HUDEP-2 (cell line): ENCODE data around the gene AK5.
A peak's percentile ranks its signal among the peaks of the same experiment; 100 is the strongest.

Experiments used
- DNase-seq, 76 experiments: peaks; one replicate each; lab custom pipeline; 2025; ENCODE audit not compliant: unreplicated experiment in 76 of 76; lab: John Stamatoyannopoulos, UW

AK5 gene, protein sequence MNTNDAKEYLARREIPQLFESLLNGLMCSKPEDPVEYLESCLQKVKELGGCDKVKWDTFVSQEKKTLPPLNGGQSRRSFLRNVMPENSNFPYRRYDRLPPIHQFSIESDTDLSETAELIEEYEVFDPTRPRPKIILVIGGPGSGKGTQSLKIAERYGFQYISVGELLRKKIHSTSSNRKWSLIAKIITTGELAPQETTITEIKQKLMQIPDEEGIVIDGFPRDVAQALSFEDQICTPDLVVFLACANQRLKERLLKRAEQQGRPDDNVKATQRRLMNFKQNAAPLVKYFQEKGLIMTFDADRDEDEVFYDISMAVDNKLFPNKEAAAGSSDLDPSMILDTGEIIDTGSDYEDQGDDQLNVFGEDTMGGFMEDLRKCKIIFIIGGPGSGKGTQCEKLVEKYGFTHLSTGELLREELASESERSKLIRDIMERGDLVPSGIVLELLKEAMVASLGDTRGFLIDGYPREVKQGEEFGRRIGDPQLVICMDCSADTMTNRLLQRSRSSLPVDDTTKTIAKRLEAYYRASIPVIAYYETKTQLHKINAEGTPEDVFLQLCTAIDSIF

DNA sequence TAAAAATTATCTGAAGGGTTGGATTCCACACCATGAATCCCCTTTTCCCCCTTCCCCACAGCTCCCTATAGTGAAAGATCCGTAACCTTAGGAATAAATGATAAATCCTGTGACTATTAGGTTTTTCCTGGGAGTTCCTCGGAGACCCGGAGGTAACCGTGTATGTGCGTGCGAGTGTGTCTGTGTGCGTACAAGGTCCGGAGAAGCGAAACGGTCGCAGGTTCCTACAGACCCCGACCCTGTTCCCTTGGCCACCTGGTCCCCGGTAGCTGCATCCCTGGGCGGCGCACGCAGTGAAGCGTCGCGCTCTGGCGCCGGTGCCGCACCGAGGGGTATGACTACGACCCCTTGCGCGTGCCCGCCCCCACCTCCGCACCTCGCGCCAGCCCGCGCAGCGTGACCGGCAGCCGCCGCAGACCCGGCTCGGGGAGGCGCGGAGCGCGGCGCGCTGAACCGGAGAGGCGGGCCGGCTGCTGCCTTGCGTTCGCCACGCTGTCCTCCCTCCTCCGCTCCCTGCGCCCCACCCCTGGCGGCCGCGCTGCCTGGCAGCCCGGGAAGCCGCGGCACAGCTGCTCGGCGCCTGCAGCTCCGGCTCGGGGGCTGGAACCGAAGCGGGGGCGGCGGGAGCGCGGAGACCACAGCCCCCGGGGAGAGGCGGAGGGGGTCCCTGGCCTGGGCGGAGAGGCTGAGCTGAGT, at the start of gene AK5:
TSS of gene AK5 (plus strand) at position 529 of the 696 bp plus-strand sequence. CDS start 295 bp downstream, outside the sequence.
- peak in 10 of 76 experiments; percentile 1 to 23 (median 6) for DNase-seq

DNA sequence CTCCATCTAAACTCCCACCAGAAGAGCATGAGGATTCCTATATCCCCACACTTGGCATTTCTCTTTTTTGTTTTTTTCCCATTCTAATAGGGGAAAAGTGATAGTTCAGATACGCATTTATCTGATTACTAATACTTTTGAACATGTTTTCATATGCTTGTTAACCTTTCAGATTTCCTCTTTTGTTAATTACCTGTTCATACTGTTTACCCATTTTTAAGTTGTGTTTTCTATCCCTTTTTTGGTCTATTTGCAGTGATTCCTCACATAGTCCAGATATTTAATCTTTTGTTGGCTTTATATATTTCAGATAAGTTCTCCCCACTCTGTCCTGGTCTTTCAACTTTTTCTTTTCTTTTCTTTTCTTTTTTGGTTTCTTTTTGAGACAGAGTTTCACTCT, 49.0 kb upstream of the AK5 start:
- no peak for DNase-seq

DNA sequence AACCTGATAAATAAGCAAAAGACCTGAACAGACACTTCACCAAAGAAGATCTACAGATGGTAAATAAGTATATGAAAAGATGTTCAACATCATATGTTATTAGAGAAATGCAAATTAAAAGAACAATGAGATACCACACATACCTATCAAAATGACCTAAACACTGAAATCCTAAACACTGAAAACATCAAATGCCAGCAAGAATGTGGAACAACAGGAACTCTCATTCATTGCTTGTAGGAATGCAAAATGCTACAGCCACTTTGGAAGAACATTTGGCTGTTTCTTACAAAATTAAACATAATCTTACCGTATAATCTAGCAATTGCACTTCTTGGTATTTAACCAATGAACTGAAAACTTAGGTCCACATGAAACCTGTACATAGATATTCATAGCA, 47.7 kb upstream of the AK5 start:
- no peak for DNase-seq

DNA sequence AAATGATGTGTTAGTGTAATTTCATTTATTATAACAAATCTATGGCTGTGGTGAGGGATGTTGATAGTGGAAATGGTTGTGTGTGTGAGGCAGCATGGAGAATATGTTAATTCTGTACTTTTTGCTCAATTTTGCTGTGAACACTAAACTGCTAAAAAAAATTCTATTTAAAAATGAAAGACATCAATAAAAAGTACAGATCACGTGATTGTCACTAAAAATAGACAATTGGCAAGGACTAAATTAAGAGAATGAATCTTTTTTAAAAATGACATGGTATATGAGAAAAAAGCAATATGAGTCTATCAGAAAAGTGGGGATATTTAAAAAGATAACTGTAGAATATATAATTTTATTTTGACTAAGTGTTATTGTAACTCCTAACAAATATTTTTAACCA, 46.9 kb upstream of the AK5 start:
- no peak for DNase-seq

DNA sequence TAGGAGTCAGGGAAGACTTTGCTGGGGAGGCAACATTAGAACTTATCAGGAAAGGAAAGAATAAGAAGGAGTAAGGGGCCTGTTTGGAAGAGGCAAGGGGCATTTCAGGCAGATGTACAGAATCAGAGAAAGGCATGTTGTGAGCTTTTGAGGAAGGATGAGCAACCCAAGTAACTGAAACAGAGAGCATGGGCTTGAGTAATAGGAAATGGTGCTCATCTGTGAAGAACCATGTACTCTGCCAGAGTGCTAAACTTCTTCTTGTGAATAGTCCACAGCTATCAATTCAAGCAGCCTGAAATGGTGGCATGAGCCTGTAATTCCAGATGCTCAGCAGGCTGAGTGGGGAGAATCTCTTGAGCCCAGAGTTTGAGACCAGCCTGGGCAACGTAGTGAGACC, 43.4 kb upstream of the AK5 start:
- DNase-seq = no peak

DNA sequence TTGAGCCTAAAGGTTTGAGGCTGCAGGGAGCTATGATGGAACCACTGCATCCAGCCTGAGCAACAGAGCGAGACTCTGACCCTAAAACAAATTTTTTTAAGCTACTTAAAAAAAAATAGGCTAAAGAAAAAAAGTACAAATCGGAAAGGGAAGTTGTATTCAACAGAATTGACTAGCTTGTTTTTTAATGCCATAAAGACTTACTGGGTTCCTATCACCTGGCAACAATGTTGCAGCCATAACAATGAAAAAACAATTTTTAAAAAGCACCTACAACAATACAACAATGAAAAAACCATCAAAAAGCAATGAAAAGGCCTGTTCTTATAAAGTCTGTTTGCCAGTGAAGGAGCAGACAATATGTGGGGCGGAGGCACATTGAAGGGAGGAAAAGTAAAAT, 42.5 kb upstream of the AK5 start:
- no peak for DNase-seq

DNA sequence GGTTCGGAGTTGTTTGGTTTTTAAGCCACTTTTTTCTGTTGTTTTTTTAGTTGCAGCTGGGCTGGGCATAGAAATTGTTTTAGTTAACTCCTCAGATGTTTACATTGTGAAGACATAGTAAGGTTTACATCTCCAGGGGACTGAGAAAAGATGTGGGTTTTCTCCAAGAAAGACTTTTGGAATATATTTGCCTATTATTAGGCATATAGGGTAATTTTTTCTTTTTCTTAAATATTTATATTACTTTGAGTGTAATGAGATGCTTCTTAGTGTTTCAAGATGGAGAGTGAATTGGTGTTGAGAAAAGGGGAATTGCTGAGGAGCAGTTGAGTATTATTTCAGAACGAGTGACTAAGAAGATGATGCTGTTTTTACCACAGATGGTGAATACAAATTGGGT, 36.0 kb upstream of the AK5 start:
- no peak for DNase-seq

DNA sequence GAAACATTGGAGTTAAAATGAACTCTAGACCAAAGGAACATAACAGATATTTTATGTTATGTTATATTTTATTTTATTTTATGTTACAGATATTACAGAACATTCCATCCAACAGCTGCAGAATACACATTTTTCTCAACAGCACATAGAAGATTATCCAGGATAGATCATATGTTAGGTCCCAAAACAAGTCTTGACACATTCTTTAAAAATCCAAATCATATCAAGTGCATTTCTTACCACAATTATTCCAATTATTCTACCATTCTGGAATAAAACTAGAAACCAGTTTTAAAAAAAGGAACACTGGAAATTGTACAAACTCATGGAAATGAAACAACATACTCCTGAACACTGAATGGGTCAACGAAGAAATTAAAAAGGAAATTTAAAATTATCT, 31.7 kb upstream of the AK5 start:
- no peak for DNase-seq

DNA sequence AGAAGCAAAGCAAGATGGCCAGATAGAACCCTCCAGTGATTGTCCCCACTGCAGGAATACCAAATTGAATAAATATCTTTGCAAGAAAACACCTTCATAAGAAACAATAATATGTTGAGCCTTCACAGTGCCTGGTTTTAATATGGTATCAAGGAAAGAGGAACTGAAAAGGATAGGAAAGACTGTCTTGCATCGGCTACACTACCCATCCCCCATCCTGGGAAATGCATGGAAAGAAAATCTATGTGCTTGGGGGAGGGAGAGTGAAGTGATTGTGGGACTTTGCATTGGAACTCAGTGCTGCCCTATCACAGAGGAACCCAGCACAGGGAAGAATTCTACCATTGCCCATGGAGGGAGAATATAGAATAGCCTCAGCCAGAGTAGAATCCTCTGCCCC, 28.6 kb upstream of the AK5 start:
- no peak for DNase-seq

DNA sequence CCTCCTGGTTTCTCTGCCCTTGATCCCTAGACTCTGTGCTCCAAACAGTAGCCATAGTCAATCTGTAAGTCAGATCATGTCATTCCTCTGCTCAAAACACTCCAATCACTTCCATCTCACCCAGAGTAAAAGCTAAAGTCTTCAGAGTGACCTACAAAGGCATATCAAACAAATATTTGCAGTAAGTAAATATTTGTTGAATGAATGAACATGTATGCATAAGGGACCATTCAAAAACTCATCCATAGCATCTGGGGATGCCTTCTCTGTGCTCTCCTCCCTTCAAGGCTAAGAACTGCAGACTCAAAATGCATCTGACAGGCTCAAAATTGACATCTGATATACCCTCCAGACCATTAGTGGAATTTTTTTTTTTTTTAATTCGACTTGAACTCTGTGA, 18.1 kb upstream of the AK5 start:
- no peak for DNase-seq

DNA sequence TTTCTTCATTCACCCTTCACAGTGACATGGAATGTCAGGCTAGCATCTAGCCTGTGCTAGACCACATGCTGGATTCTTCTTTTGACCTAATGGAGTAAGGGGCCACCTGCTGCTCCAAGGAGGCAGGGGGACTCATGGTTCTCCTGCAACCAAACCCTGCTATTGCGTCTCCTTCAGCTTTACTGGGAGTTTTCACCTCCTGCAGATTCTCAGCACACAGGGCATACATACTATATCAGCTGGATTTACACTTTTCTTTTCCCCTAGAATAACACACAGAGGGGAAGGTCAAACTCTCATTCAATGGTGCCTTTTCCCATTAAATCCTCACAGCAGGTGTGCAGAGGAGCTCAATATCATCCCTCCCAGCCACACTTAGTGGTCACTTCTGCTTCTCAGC, 16.6 kb upstream of the AK5 start:
- DNase-seq = no peak

DNA sequence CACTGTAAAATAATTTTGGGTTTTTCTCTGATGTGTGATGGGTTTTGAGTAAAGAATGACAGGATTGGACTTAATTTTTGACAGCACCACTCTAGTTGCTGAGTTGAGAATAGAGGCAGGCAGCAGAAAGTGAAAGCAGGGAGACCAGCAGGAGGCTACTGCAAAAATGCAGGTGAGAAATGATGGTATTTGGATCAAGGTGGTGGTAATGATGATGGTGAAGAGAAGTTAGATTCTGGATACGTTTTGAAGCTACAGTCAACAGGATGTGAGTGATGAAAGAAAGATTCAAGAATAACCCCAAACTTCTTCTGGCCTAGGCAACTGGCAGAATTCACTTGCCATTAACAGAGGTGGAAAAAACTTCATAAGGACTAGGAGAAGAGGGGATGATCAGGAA, 14.8 kb upstream of the AK5 start:
- no peak for DNase-seq

DNA sequence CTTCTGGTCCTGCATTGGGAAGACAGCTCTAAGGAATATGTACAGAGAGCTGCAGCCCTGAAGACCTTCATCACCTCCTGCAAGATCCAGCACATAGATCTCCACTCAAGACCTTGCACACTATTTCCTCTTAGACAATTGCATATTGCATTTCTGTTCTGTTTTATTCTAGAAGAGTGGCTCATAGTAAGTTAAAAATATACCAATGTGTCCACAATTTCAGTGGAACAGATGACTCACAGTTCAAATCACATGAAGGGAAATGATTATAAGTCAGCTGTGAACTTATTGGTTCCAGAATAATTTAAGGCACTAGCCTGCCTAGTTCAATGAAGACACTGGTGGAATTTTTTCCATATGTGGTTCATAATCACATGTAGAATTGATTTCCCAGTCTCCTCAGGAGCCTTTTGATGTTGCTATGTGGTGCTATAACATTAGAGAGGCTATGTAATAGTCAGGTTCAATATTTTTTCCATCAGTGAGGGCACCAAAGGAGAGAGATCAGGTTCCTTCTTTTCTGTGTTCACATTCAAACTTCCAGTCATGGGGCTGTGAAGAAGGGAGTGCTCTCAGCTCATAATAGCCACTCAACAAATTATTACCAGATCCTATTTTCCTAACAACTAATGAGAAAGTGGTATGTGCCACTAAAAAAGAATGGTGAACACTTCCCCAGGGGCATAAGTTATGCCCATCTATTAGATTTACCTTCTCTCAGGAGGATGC, 9.8 kb upstream of the AK5 start:
- no peak for DNase-seq

DNA sequence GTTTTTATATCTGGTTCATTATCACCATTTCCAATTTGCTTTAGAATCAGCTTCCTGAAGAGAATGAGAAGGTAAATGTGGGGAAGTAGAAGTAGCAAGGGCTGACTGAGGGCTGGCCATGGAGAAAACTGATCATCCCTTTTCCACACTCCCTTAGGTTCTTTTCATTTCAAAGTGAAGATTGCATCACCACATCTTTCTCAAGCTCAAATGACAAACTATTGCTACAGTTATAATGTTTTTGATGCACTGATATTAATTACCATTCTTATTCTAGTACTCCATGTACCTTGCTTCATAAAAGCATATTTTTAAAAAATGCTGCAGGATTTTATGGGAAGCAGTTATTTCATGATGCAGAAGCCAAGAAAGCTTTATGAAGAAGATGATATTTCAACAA, 7.9 kb upstream of the AK5 start:
- no peak for DNase-seq

DNA sequence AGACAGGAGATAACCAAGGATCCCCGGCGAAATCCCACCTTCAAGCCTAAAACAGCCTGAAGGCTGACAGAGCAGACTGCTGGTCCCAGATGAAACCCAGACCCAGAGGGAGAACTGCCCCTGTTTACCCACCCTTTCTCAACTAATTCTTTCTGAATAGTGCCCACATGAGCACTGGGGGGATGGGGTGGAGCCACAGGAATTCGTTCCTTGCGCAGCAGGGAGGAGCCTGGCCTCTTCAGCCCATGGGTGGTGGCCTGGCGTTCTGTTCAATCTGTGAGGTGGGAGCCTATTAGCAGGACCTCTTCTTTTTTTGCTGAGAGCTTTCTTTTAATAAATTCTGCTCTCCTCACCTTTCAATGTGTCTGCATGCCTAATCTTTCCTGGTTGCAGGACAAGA, 6.6 kb upstream of the AK5 start:
- DNase-seq = no peak

DNA sequence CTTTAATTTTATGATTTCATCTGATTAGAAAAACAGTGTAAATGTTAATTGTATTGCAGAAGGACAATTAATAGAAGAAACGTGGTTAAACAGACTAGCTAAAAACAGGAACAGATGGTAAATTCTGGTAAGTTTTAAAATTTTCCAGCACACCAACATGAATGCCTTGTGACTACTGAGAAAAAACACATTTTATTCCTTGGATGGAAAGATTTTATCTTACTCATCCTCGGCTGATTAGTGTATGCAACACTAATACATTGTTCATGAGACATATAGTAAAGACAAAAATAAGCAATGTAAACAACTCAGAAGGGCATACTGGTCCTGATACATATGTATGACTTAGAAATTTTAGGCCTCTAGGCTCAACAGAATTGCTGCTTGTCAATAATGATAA, 4.9 kb upstream of the AK5 start:
- DNase-seq = no peak

DNA sequence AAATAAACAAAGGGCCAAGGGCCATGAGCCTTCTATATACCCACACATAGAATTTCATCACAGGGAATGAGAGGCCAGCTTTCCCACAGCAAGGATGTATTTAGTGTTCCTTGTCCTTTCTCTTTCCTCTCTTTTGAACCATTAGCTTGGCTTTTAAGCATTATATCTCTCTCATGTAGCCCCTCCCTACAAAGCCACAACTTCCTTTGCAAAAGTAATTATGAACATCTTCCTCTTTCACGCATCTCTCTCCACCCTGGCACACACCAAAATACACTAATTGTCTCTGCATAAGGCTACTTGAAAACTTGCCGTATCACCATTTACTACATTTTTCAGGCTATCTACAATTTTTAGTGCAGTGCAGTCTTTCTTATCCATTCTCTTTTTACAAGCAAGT, 1.9 kb upstream of the AK5 start:
- DNase-seq = no peak

DNA sequence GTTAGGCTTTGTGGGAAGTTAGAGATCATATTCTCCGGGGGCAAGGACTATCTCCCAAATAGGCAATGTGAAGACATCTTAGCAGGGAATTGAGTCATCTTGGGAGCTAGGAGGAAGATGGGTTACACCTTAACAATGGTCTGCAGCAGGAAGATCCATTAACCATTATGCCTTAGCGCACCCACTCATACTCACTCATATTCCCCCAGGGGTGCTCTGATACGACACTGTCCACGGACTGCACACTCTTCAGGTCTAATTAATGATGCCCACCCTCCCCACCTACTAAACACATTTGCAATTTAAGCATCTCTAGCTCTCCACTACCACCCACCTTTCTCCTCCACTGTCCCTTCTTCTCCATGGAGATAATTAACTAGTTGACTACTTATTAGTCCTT, 857 bp upstream of the AK5 start:
- DNase-seq = no peak

DNA sequence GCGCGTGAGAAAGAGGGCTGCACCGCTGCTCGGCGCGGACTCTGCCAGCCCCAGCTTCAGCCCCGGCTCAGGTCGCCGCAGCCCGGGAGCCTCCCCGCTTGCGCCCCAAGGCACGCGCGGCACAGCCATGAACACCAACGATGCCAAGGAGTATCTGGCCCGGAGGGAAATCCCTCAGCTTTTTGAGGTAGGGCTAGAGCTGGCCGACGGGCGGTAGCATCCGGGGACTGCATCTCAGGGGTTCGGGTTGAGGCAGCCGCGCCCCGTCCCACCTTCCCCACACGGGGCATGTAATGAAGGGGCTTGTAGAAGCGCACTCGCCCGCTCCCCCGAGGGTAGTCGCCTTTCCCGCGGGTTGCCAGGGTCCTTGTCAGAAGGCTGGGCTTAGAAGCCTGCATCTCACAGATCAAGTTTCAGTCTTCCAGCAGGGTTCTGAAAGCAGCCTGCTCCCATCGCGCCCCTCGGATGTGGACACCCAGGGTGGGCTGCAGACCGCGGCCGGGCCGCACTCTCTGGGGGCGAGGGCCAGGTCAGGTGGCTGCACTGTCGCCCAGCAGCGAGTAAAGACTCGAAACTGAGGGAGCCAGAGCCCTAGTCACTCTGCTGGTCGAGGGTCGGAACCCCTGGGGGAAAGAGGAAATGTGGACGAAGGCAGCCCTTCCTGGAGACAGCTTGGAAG, 507 bp downstream of the AK5 start:
- peak in 1 of 76 experiments; percentile 19 for DNase-seq

DNA sequence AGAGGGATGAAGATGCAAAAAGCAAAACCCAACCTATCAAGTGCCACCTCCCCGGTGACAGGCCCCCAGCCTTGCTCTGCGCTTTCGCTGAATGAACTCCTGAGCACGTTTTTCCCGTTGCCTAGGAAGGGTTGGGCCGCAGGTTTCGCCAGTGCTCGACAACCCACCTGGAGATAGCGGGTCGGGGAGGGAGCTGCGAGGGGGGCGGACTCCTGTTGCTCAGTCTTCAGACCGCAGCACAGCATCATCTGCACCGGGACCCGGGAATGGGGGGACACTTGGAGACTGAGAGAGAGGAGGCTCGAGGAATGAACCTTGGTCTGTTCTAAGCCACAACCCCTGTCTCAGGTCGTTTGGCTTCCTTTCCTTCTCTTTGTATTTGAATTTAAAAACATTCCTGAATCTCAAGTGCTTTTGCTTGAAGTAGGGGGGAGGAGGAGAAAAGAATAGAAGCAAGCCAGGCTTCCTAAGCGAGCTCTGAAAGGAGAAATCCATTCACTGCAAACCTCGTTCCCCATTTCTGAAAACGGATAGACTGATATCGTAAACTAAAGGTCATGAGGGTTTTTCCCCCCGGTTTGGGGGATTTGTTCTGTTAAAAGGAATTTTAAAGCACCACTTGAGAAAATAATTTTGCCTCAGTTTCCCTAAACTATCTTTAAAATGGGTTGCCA, 1.2 kb downstream of the AK5 start:
- no peak for DNase-seq
